ENCODE results near the gene CACNB2. TPM values are rescaled to one million over a fixed set of nuclear protein-coding genes. Genes with fewer than 3 reads are reported as not detected.
"Not testable (repeated sequence)": the region's sequence is repeated elsewhere in the genome, so short reads cannot be mapped to it uniquely, and the experiment has no call there.

Gene CACNB2
- total RNA-seq, 1 donor: 1.3 TPM

GRCh38 chr10:18142151-18142550, 1.9 kb downstream of the CACNB2 start:
- no peak for DNase-seq (ENCODE audit: low read depth)
- no peak for TF ChIP-seq CTCF (IDR thresholded peaks at IDR 0.05; ENCODE audit: insufficient read depth, low read depth, low read length)
- H3K4me3 ChIP-seq (ENCODE audit: low read depth, low read length): no peak overlapping the region

GRCh38 chr10:18144396-18144795, 4.2 kb downstream of the CACNB2 start:
- no peak for TF ChIP-seq CTCF (IDR thresholded peaks at IDR 0.05; ENCODE audit: insufficient read depth, low read depth, low read length)
- no peak overlapping the region for H3K4me3 ChIP-seq (ENCODE audit: low read depth, low read length)
- DNase-seq (ENCODE audit: low read depth): no peak

- H3K4me3 ChIP-seq (ENCODE audit: low read depth, low read length): no peak overlapping the region
- no peak for TF ChIP-seq CTCF (IDR thresholded peaks at IDR 0.05; ENCODE audit: insufficient read depth, low read depth, low read length)
- DNase-seq (ENCODE audit: low read depth): no peak
Measured at GRCh38 chr10:18144928-18145327, 4.7 kb downstream of the CACNB2 start.

GRCh38 chr10:18145652-18146051, 5.4 kb downstream of the CACNB2 start:
- H3K4me3 ChIP-seq (ENCODE audit: low read depth, low read length): no peak overlapping the region
- DNase-seq (ENCODE audit: low read depth): no peak
- no peak for TF ChIP-seq CTCF (IDR thresholded peaks at IDR 0.05; ENCODE audit: insufficient read depth, low read depth, low read length)

GRCh38 chr10:18149196-18149800, 9.1 kb downstream of the CACNB2 start:
- no peak overlapping the region for H3K4me3 ChIP-seq (ENCODE audit: low read depth, low read length)
- TF ChIP-seq CTCF (IDR thresholded peaks at IDR 0.05; ENCODE audit: insufficient read depth, low read depth, low read length): no peak
- no peak for DNase-seq (ENCODE audit: low read depth)

- no peak for TF ChIP-seq CTCF (IDR thresholded peaks at IDR 0.05; ENCODE audit: insufficient read depth, low read depth, low read length)
- H3K4me3 ChIP-seq (ENCODE audit: low read depth, low read length): no peak overlapping the region
- DNase-seq (ENCODE audit: low read depth): no peak
Measured at GRCh38 chr10:18151356-18151890, 11.2 kb downstream of the CACNB2 start.

- not testable (repeated sequence) for H3K4me3 ChIP-seq (ENCODE audit: low read depth, low read length); DNase-seq (ENCODE audit: low read depth)
Measured at GRCh38 chr10:18153381-18153780, 13.2 kb downstream of the CACNB2 start.

All from fibroblast of villous mesenchyme (primary cell).